Skeletal muscle satellite cell (primary cell): Measurements from ENCODE around the gene ZNF536.

Experiments
- H3K27me3 ChIP-seq: 2 replicates; pipeline ENCODE4 v1.7.0; 2013; ENCODE audit warnings: low read length; ENCODE audit not compliant: control insufficient read depth, insufficient read depth
- H3K36me3 ChIP-seq: 2 replicates; pipeline ENCODE4 v1.7.0; 2013; ENCODE audit warnings: mild to moderate bottlenecking, control low read depth, low read length; ENCODE audit not compliant: insufficient read depth
- H3K4me1 ChIP-seq: 2 replicates; pipeline ENCODE4 v1.7.0; 2013; ENCODE audit warnings: low read length; ENCODE audit not compliant: control insufficient read depth, insufficient read depth
- H3K4me2 ChIP-seq: 2 replicates; pipeline ENCODE4 v1.7.0; 2013; ENCODE audit warnings: mild to moderate bottlenecking, low read length
- H3K4me3 ChIP-seq: 2 replicates; pipeline ENCODE4 v1.7.0; 2013; ENCODE audit warnings: low read length
- H3K9ac ChIP-seq: 2 replicates; pipeline ENCODE4 v1.7.0; 2013; ENCODE audit warnings: mild to moderate bottlenecking, low read depth, low read length, moderate library complexity
- H3K9me3 ChIP-seq: replicated peaks from 2 replicates; pipeline ENCODE4 v1.7.0; 2013; ENCODE audit warnings: mild to moderate bottlenecking, control low read depth, low read length

ZNF536 gene

DNA sequence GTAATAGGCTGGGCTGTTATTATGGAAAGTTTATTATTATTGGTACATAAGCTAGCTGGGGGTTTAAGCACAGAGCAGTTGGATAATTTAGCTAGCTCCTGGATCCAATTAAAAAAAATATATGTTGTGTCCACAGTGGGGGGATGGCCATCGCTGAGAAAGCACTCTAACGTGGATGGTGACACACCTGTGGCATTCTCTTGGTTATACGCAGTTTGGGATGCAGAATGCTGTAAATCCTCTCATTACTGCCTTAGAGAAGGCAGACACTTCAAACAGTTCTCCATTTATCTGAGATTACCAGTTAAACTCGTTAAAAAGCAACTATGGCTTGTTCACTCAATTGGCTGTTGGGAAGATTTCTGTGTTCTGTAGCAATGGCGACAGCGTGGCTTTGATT is 2.4 kb upstream of the ZNF536 start:
- Histone ChIP-seq H3K27me3 (no peaks in the 10 kb centered on the region), H3K9ac (no peak overlapping the region), H3K9me3 (no peaks in the 10 kb centered on the region), H3K4me2 (no peak overlapping the region), H3K4me3 (no peak overlapping the region), H3K4me1 (no peaks in the 10 kb centered on the region), H3K36me3 (no peaks in the 10 kb centered on the region)

DNA sequence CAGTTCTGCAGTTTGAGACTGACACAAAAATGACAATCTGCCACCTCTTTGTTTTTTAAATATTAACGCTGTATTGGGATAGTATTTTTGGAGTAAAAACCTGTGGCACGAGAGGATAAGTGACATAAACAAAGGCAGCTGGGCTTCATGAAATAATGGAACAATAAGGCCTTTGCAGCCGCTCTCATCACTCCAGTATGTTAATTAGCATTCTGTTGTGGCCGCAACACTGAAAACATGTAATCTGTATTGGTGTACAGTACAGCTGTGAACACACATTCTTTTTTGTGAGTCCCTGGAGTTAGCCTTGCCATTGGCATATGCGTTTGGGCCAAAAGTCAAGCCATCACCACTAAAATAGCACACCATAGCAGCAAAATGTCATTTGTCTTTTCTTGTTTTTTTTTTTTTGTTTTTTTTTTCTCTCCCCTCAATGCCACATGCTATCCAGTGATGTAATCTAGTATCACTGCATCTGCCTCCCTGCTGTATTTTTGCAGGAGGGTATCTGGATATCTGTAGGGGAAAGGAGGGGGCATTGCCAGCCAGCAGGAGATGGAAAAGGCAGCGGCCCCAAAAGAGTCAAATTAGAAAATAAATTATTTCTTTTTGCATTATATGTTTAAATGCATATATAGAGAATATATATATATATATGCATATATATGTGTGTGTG is 885 bp upstream of the ZNF536 start:
- Histone ChIP-seq H3K36me3 (no peaks in the 10 kb centered on the region), H3K9ac (no peak overlapping the region), H3K27me3 (no peaks in the 10 kb centered on the region), H3K4me3 (no peak overlapping the region), H3K4me1 (no peaks in the 10 kb centered on the region), H3K4me2 (no peak overlapping the region), H3K9me3 (no peaks in the 10 kb centered on the region)

DNA sequence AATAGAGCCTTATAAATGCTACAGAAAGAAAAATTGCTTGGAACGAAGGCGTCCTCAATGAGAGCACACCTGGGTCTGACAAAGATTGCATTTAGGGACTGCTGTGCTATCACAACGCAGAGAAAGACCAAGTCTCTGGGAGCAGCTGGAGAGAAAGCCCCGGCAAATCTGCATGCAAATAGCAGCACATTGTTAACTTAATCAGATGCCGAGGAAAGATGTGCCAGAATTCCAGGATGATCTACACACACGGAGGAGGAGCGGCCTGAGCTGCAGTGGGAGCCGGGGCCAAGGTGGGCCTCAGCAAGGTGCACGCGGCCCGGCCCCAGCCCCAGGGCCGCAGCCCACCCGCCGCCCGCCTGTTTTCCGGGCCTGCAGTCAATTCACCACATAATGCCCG is 1.4 kb downstream of the ZNF536 start:
- no peak overlapping the region for H3K9ac ChIP-seq
- H3K36me3 ChIP-seq, result no peaks in the 10 kb centered on the region
- H3K4me2 ChIP-seq, result no peak overlapping the region
- no peak overlapping the region for H3K4me3 ChIP-seq
- H3K9me3 ChIP-seq, result no peaks in the 10 kb centered on the region
- H3K27me3 ChIP-seq, result no peaks in the 10 kb centered on the region
- no peaks in the 10 kb centered on the region for H3K4me1 ChIP-seq

DNA sequence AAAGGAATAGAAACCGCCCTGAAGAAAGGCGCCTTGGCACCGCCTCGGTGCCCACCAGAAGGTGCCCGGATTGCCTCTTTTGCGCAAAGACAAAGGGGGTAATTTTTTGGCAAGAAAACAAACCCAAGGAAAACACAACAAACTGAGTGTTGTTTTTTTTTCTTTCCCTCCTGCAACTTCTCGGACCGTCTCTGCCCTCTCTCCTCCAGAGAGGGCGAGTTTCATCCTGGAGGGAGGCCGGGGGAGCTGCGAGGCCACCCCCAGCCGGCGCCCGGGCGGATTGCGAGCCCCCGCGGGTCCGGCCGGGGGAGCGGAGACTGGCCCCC is 2.3 kb downstream of the ZNF536 start:
- H3K4me1 ChIP-seq, result no peaks in the 10 kb centered on the region
- no peaks in the 10 kb centered on the region for H3K36me3 ChIP-seq
- no peak overlapping the region for H3K9ac ChIP-seq
- no peak overlapping the region for H3K4me2 ChIP-seq
- H3K27me3 ChIP-seq, result no peaks in the 10 kb centered on the region
- no peaks in the 10 kb centered on the region for H3K9me3 ChIP-seq
- no peak overlapping the region for H3K4me3 ChIP-seq

DNA sequence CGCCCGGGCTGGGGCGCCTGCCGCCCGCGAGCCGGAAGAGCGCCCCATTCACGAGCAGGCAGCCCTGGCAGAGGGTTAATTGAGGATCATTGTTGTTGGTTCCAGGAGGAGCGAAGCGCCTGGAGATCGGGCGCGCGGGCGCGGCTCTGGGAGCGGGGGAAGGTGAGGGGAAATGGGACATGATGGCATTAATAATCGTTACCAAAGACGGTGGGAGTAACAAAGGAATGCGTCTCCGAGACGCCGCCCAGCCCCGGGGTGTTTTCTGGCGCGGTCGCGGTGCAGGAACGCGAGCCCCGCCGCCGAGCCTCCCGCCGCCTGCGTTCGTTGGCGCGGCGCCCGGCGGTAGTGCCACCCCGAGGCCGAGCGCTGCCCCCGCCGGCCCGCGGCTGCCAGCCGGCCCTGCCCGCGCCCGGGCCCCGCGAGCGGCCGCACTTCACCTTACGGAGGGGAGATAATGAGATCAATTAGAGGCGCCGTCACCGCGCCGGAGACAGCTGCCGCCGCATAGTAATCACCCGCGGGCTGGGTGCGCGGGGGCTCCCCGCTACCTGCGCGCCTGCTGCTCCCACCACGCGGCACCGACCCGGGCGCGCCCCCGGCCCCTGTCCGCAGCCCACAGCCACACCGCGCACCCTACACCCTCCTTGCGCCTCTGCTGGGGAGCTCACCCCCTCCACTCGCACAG is 2.8 kb downstream of the ZNF536 start:
- no peak overlapping the region for H3K9ac ChIP-seq
- H3K27me3 ChIP-seq, result no peaks in the 10 kb centered on the region

DNA sequence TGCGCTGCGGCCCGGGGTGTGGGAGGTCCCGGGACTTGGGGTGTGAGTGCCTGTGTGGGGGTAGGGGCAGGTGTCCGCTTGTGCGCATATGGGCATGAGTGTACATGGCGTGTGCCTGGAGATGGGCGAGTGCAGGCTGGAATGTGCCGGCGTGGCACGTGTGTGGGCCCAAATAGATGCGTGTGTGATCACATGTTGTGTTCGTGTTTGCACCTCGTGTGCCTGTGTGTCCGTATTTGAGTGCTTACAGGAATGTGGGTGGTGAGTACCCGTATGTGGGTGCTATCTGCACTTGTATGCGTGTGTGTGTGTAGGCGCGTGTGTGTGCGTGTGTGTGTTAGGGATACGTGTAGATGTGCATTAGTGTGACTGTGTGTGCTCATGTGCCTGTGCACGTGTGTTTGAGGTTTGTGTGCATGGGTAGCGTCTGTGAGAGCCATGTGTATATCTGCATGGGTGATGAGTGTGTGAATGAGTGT is 3.4 kb downstream of the ZNF536 start:
- Histone ChIP-seq H3K27me3 (no peaks in the 10 kb centered on the region), H3K9ac (no peak overlapping the region), H3K9me3 (no peaks in the 10 kb centered on the region), H3K36me3 (no peaks in the 10 kb centered on the region), H3K4me1 (no peaks in the 10 kb centered on the region), H3K4me3 (no peak overlapping the region), H3K4me2 (no peak overlapping the region)

More for the DNA sequence above, 2.8 kb downstream of the ZNF536 start:
- H3K4me3 ChIP-seq, result no peak overlapping the region
- H3K4me1 ChIP-seq, result no peaks in the 10 kb centered on the region
- H3K36me3 ChIP-seq, result no peaks in the 10 kb centered on the region
- H3K4me2 ChIP-seq, result no peak overlapping the region
- H3K9me3 ChIP-seq, result no peaks in the 10 kb centered on the region

DNA sequence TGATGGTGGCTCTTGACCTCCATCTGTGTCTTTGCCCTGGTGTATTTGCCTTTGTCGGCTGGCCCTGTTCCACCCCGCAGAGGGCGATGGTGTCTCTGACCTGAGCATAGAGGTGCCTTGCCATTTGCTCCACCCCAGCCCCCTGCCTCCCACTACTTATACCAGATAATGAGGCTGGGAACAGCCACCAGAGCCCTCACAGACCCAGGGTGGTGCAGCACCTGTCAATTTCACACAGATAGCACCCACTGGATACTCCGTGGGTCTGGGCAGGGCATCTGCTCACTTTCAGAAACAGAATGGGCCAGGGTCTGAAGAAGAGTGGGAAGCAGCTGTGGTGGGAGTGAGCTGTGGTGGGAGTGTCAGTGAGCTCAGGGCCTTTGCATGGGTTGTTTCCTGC is 4.1 kb downstream of the ZNF536 start:
- Histone ChIP-seq H3K4me1 (no peaks in the 10 kb centered on the region), H3K9ac (no peak overlapping the region), H3K36me3 (no peaks in the 10 kb centered on the region), H3K4me2 (no peak overlapping the region), H3K27me3 (no peaks in the 10 kb centered on the region), H3K9me3 (no peaks in the 10 kb centered on the region), H3K4me3 (no peak overlapping the region)

DNA sequence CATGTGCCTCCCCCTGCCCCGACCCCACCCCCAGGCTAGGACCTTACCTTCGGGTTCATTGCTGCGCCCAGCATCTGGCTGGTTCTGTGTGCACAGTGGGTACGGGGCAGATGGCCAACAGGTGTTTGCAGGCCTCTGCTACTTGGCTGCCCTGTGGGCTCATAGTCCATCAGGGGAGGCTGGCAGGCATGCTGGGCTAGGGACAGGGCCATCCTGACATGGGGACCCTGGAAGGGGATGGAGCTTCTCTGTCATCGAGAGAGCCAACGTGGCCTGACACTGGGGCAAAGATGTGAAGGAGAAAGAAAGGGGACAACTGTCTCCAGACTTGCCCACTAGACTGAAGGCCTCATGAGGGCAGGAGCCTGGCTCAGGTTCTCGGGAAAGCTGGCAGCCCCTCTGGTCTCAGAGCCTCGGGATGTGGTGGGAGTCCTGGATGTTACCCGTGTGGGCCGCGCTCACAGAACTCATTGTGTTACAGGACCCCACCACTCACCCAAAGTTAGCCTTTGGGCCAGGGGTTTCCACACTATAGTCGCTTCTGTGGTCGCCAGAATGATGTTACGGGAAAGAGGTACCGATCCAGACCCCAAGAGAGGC is 4.7 kb downstream of the ZNF536 start:
- no peak overlapping the region for H3K4me3 ChIP-seq
- no peak overlapping the region for H3K9ac ChIP-seq
- H3K4me2 ChIP-seq, result no peak overlapping the region
- no peaks in the 10 kb centered on the region for H3K9me3 ChIP-seq
- no peaks in the 10 kb centered on the region for H3K36me3 ChIP-seq
- H3K4me1 ChIP-seq, result no peaks in the 10 kb centered on the region
- no peaks in the 10 kb centered on the region for H3K27me3 ChIP-seq

DNA sequence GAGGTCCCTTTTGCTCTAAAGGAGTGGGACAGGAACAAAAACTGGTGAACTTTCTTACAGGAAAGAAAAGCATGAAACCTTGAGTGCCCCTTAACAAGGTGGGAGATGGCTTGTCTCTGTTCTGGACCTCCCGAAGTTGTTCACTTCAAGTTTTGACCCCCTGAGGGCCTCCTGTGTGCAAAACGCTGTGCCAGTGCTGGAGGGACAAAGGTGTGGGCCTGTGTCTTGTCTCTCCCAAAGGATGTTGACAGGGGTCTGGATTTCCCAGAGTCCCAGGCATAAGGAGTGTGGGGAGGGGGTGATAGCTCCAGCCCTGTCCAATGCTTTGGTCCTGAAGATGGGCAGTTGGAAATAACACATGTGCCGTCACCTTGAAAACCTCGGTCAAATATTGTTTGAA is 6.5 kb downstream of the ZNF536 start:
- Histone ChIP-seq H3K9ac (no peak overlapping the region), H3K4me1 (no peaks in the 10 kb centered on the region), H3K36me3 (no peaks in the 10 kb centered on the region), H3K27me3 (no peaks in the 10 kb centered on the region), H3K4me3 (no peak overlapping the region), H3K9me3 (no peaks in the 10 kb centered on the region), H3K4me2 (no peak overlapping the region)

DNA sequence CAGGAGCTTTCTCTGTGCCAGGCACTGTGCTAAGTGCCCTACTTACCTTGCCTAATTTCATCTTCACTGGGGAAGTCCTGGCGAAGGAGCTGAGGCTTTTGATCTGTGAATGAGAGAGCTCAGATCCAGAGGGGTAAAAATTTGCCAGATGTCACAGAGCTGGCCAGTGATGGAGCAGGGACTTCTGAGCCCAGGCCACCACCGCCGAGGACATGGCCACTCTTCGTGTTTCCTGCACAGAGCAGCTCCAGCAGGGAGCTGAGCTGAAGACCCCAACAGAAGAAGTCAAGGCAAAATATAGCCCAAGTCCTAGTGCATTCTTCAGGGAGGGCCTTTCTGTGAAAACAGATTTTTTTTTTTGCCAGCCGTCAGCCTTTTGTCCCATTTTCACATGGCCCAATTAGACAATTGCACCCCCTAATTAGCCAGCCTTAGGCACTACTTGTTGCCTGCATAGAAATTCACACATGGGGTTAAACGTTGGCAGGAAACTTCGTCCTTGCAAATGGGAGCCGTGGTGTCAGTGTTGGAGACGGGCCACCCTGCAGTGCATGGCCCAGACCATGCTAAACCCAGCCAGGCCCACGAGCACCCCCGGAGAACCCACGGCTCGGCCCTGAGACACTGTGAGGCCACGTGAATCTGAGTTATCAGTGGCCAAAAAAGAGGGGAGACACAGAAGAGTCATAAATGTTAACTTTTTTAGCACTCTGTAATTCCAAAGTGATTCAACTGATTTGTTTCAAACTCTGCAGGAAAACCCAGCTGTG is 7.8 kb downstream of the ZNF536 start:
- Histone ChIP-seq H3K9me3 (no peaks in the 10 kb centered on the region), H3K4me1 (no peaks in the 10 kb centered on the region), H3K27me3 (no peaks in the 10 kb centered on the region), H3K36me3 (no peaks in the 10 kb centered on the region), H3K4me2 (no peak overlapping the region), H3K4me3 (no peak overlapping the region), H3K9ac (no peak overlapping the region)

DNA sequence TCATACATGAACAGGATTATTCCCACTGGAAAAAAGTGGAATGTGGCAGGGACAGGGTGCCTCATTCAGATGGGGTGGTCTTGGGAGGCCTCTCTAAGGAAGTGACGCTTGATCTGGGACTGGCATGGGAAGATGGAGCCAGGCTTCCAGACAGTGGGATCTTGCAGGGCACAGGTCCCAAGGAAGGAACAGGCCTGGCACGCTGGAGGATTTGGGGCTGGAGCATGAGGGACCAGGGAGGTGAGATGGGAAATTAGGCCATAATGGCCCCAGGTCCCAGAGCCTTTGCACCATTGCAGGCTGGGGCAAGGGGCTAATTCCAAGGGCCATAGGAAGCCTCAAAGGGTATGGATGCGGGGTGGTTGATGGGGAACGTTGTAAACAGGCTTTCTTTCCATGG is 9.2 kb downstream of the ZNF536 start:
- Histone ChIP-seq H3K27me3 (no peaks in the 10 kb centered on the region), H3K9me3 (peaks cover 4% of the 10 kb centered on the region), H3K36me3 (no peaks in the 10 kb centered on the region), H3K4me2 (no peak overlapping the region), H3K4me1 (no peaks in the 10 kb centered on the region), H3K9ac (no peak overlapping the region), H3K4me3 (no peak overlapping the region)
